ENCODE data around the gene CFAP46.

GRCh38 chr10:132951926-132952325 lies 9.6 kb upstream of the CFAP46 start:
- TF ChIP-seq, protein P1, sequence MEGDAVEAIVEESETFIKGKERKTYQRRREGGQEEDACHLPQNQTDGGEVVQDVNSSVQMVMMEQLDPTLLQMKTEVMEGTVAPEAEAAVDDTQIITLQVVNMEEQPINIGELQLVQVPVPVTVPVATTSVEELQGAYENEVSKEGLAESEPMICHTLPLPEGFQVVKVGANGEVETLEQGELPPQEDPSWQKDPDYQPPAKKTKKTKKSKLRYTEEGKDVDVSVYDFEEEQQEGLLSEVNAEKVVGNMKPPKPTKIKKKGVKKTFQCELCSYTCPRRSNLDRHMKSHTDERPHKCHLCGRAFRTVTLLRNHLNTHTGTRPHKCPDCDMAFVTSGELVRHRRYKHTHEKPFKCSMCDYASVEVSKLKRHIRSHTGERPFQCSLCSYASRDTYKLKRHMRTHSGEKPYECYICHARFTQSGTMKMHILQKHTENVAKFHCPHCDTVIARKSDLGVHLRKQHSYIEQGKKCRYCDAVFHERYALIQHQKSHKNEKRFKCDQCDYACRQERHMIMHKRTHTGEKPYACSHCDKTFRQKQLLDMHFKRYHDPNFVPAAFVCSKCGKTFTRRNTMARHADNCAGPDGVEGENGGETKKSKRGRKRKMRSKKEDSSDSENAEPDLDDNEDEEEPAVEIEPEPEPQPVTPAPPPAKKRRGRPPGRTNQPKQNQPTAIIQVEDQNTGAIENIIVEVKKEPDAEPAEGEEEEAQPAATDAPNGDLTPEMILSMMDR (IDR thresholded peaks at IDR 0.05) = no peak
- no peak for TF ChIP-seq POLR2A (IDR thresholded peaks at IDR 0.05)

All from lower leg skin (tissue), 3 donors.